AG09309 (cell line): ENCODE results near the gene HNRNPA2B1.
"Not testable (repeated sequence)": the region's sequence is repeated elsewhere in the genome, so short reads cannot be mapped to it uniquely, and the experiment has no call there.

ENCODE experiments used
- DNase-seq: peaks from one replicate; pipeline ENCODE4 v3.0.0-alpha.2; 2010; ENCODE audit warnings: low read depth
- H3K4me3 ChIP-seq: 2 replicates; pipeline ENCODE4 v1.5.1; 2011; ENCODE audit warnings: mild to moderate bottlenecking, low read depth, low read length, moderate library complexity; ENCODE audit not compliant: control insufficient read depth
- TF ChIP-seq, protein P1 (sequence below): IDR thresholded peaks from 2 replicates; pipeline ENCODE4 v1.5.1; 2011; ENCODE audit warnings: mild to moderate bottlenecking, low read depth, low read length, inconsistent platforms; ENCODE audit not compliant: insufficient read depth, control insufficient read depth; ENCODE audit errors: missing control alignments

Gene HNRNPA2B1

DNA sequence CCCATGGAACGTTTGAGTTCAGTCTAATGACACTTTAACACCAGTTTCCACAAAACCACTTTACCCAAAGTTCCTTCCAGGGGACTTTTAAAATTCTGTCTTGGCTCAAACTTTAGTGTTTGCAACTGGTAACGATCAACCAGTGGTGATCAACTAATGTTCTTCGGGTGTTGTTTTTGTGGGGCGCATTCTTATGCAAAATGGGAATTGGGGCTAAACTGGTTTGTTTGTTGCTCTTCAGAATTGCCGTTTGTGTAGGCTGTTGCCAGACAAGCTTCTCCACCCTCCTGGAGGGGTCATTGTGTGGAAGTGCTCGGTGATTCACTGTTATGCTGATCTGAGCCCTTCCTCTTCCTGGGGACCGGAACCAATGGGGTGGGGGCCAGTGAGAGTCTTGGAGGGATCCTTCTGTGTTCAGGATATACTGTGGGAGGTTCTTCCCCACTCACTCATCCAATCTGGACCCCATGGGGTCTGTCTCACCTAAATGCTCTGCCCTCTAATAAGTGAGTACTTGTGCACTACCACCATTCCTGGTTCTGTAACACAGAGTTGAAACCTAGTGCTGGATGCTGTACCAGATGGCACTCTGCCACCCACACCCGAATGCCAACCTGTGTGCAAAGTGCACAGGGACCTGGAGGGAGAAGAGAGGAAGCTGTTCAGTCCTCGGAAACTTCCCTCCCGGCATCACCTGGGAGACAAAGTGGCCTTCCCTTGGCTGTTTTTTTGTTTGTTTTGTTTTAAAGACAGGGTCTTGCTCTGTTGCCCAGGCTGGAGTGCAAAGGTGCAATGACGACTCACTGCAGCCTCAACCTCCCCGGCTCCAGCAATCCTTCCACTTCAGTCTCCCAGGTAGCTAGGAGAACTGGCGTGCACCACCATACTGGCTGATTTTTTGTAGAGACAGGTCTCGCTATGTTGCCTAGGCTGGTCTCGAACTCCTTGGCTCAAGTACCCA, 46.4 kb downstream of the HNRNPA2B1 start:
- no peak overlapping the region for H3K4me3 ChIP-seq
- TF ChIP-seq, protein P1, sequence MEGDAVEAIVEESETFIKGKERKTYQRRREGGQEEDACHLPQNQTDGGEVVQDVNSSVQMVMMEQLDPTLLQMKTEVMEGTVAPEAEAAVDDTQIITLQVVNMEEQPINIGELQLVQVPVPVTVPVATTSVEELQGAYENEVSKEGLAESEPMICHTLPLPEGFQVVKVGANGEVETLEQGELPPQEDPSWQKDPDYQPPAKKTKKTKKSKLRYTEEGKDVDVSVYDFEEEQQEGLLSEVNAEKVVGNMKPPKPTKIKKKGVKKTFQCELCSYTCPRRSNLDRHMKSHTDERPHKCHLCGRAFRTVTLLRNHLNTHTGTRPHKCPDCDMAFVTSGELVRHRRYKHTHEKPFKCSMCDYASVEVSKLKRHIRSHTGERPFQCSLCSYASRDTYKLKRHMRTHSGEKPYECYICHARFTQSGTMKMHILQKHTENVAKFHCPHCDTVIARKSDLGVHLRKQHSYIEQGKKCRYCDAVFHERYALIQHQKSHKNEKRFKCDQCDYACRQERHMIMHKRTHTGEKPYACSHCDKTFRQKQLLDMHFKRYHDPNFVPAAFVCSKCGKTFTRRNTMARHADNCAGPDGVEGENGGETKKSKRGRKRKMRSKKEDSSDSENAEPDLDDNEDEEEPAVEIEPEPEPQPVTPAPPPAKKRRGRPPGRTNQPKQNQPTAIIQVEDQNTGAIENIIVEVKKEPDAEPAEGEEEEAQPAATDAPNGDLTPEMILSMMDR: no peak
- DNase-seq: no peak

DNA sequence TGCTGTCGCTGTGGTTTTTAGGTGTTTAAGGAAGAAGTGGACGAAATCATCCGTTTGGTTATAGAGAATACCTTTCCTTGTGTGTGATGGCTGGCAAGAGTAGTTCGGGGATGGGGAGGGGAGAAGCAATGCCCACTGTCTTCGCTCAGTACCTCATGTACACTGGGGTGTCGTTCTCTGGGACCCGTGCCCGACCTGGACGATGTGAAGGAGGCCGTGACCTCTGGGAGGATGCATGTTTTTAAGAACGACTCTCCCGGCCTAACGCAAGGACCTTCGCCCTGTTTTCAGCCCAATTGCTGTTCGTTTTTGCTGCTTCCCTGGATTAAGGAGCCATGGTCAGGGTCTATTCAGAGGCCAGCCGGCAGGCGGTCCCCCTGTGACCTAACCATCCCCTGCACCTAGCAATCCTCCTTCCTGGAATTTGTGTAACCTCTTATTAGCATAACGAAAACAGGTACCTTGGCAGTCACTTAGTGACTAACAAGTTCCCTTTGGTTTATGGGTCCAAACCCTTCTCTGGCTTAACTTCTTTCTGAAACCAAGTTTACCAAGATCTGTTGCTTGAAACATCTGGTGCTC, 47.2 kb downstream of the HNRNPA2B1 start:
- no peak overlapping the region; the same call in 1 of the 2 replicates for H3K4me3 ChIP-seq
- no peak for DNase-seq

DNA sequence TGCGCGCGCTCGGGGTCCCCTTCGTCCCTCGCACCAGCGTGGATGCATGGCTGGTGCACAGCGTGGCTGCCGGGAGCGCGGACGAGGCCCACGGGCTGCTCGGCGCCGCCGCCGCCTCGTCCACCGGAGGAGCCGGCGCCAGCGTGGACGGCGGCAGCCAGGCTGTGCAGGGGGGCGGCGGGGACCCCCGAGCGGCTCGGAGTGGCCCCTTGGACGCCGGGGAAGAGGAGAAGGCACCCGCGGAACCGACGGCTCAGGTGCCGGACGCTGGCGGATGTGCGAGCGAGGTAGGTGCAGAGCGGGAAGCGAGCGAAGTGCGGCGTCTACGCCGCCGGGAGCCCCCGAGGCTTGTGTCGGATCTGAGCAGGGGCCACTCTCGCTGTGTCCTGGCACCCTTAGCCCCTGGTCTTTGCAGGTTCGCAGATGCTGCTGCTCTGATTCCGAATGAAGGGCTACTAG, 47.7 kb downstream of the HNRNPA2B1 start:
- DNase-seq, H3K4me3 ChIP-seq: not testable (repeated sequence)

More for the DNA sequence above, 47.2 kb downstream of the HNRNPA2B1 start:
- TF ChIP-seq, protein P1: no peak

DNA sequence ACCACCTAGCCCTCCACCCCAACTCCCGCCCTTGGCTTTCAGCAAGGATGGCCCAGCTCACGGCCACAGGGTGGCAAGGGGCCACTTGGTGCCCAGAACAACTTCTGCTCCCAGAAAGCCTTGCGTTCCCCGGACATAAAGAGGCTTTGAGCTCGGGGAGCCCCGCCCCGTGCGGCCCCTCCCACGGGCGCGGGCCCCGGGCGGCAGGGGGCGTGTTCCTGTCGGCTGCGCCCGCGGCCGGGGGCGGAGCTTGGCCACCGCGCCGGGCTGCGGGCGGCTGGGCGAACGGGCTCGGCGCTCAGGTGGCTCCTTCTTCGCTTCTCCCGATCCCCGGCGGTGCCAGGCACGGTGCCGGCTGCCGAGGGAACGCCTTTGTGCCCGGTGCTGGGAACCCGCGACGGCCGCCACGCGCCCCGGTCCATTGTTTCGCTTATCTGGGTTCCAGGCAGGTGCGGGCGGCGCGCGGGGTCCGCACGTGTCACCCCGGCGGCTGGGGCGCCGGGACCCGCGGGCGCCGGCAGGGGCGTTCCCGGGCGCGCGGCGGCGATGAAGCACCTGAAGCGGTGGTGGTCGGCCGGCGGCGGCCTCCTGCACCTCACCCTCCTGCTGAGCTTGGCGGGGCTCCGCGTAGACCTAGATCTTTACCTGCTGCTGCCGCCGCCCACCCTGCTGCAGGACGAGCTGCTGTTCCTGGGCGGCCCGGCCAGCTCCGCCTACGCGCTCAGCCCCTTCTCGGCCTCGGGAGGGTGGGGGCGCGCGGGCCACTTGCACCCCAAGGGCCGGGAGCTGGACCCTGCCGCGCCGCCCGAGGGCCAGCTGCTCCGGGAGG, 48.4 kb downstream of the HNRNPA2B1 start, which contains the start of gene NFE2L3:
TSS of gene NFE2L3 (plus strand) at position 246 of the 829 bp plus-strand sequence. CDS start at position 547, 301 bp downstream.
- peak within 1 kb of the TSS; percentile 26 for H3K4me3 ChIP-seq
- DNase-seq: no peak
- TF ChIP-seq, protein P1: no peak

DNA sequence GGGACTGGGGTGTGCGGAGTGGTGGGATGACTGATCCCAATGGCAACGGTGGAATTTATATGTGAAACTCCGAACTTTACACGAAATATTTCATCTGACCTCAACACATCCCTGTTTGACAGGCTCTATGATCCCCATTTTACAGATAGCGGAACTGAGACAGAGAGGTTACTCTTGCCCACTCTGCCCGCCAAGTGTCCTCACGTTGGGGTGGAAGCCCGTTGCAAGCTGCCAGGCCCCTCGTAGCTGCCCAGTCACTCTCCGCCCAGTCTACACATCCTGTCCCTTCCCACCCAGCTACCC, 48.9 kb downstream of the HNRNPA2B1 start:
- peak overlapping the region; percentile 16 for H3K4me3 ChIP-seq
- TF ChIP-seq, protein P1: no peak
- no peak for DNase-seq

DNA sequence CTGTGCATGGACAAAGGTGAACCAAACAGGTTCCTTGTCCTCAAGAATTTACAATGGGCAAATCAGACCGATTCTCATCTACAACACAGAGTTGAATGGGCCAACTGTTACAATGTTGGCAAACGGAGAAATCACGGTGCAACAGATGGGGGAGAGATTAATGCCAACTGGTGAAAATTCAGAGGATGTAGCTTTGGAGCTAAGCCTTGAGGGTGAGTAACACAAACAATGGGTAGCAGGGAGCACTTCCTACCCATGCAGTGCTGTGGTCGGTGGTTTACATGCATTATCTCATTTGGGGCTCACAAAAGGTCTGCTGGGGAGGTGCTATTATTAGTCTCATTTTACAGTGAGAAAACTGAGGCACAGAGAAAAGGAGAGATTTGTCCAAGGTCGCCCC, 49.5 kb downstream of the HNRNPA2B1 start:
- no peak overlapping the region for H3K4me3 ChIP-seq
- TF ChIP-seq, protein P1: no peak
- DNase-seq: no peak
